GM21390 (cell line): ENCODE results near the gene BCAS1.
"Not testable (repeated sequence)": the region's sequence is repeated elsewhere in the genome, so short reads cannot be mapped to it uniquely, and the experiment has no call there.

Experiments
- ATAC-seq: cut with Tn5 transposase; IDR thresholded peaks from one replicate; pipeline ENCODE4 v1.9.1; 2021; ENCODE audit not compliant: unreplicated experiment

Gene BCAS1

DNA sequence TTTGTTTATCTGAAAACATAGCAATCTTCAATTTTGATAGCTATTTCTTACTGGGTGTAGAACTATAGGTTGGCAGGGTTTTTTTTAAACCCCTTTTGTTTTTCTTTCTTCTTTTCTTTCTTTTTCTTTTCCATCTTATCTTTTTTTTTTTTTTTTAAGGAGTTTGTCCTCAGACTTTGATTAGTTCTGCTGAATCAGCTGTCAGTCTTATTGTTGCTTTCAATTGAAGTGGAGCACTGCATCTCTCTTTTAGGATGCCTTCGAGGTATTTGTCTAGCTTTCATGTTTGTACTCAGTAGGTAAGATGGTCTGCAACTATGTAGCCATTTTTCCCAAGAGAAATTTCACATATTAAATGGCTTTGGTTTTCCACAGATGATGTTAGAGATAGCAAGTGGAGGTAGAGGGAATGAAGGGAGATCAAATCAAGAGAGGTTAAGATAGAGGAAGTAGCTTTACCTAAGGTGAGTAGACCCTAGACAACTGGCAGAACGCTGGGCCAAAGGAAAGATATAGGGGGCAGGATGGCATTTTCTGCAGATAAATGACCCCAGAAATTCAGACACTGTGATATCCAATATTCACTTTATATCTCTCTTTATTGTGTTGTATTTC lies 137.1 kb downstream of the BCAS1 start:
- no peak for ATAC-seq

DNA sequence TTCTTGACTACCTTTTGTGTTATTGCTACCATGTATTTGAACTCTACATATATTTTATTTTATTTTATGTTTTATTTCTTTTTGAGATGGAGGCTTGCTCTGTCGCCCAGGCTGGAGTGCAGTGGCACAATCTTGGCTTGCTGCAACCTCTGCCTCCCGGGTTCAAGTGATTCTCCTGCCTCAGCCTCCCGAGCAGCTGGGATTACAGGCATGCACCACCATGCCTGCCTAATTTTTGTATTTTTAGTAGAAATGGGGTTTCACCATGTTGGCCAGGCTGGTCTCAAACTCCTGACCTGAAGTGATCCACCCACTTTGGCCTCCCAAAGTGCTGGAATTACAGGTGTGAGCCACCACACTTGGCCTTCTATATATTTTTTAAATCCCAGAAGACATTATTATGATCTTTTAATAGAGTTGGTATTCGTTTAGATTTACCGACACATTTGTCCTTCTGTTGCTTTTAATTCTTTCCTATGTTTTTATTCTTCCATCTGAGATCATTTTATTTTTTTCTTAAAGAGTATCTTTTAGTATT lies 137.7 kb downstream of the BCAS1 start:
- not testable (repeated sequence) for ATAC-seq

DNA sequence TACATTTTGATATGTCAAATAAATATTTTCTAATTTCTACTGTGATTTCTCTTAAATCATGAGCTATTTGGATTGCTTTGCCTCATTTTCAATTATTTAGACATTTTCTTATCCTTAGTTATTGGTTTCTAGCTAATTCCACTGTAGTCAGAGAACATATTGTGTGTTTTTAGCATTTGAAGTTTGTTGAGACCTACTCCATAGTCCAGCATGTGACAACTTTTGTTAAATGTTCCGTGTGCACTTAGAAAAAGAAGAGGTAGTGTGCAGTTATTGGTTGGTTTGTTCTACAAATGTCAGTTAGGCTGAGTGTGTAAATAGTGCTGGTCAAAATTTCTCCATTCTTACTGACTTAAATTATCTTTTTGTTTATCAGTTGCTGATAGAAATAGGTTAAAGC lies 138.8 kb downstream of the BCAS1 start:
- ATAC-seq, result no peak

DNA sequence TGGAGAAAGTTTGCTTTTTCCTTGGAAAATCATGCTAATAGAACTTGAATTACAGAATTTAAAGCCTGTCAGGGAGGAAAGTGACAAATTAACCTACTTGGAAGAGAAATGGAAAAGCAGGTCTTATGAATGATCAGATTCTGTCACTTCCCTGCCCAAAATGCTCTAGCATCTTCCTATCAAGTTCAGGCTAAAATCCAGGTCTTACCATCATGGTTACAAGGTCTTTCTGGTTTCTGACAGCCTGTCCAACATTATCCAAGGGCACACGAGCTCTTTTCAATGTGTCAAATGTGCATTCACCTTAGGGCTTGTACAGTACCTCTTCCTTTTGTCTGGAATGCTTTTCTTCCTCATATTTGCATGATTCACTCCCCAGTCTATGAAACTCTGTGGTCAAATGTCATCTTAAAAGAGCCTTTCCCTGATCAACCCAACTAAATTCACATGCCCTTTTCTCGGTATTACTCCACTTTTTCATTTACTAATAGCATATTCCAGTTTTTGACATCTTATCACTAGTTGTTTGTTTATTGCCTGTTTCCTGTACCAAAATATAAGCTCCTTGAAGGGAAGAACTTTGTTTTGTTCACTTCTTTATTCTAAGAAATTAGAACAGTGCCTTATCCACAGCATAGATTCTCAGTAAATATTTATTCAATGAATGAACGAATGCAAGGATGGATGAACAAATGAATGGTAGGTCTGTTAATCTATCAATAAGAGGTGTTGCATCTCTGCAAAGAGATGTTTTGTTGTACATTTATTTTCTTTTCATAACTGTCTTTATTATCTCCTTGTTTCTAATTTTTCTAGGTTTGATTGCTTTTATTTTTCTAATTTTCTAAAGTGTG lies 139.5 kb downstream of the BCAS1 start:
- no peak for ATAC-seq

- ATAC-seq, result peak; percentile 66
Observed at GRCh38 chr20:53929974-53930650, 140.3 kb downstream of the BCAS1 start.

- no peak for ATAC-seq
Observed at GRCh38 chr20:53929399-53929798, 141.0 kb downstream of the BCAS1 start.

GRCh38 chr20:53927990-53928389 lies 142.4 kb downstream of the BCAS1 start:
- no peak for ATAC-seq

DNA sequence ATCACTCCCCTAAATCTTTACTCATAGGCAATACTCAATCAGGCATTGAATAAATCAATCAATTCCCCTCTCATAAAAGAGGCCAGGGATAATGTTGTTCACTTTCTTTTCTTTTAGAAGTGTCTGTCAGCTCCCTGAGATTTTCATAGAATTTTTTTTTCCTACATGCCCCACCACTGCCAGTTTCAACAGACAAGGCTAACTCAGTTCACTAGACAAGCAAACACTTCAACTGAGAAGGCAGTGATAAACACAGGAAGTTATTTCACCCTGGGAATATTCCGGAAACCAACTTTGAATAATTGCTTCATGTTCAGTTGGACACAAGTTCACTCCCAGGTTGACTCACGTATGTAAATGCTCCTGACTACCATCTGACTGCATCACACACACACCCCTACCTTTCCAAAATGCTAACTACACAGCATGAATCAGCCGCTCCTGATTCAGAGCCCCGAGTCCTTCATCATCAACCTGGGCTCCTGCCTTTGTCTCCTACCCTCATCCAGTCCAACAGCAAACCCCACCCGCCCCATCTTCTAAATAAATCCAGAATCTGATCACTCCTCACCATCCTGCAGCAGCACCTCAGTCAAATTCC lies 143.9 kb downstream of the BCAS1 start:
- peak; percentile 57 for ATAC-seq

DNA sequence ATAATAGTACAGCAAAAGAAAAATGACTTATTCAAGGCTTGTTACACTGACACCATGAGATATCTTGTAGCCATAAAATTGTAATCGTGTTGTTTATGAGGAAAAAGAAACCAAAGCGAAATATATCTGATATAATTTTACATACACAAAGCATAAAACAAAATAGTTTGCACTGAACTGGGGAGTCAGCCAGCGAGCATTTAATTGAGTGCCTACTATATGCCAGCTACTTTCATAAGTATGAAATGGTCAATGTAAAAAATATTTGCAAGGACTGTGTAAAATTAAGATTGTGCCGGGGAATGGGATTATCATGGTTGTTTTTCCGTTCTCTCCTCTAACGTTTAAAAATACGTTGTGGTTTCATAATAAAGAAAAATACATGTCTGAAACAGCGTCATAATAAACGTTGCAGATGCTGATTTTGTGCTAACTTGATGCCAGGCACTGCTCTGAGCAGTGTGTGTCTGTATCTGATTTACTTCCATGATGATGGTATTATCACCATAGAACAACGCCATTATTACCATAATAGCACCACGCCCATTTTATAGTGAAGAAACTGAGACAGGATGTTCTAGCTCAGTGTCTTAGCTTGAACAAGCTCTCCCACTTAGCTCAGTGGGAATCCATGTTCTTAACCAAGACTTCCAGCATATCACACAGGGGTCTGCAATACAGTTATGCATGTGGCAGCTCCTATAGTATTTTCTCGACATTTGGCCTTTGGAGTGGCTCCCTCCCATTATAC lies 144.6 kb downstream of the BCAS1 start:
- no peak for ATAC-seq

- ATAC-seq, result no peak
Observed at GRCh38 chr20:53923566-53924369, 146.6 kb downstream of the BCAS1 start.

DNA sequence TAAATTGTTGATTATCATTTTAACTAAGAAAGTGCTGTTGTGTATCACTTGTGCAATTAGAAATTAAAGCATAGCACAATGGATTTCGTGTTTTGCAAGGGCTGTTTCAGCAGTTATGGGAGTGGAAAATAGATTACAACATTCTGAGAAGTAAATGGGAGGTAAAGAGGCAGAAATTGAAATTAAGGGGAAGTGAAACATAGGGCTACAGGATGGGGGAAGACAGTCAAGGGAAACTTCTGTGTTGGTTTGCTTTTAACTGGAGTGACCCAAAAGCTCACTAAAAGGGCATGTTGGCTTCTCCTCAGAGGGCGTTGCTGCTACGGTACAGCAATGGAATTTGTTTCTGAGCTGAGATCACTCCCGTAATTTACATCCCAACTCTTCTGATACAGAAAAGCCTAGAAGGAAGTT lies 147.5 kb downstream of the BCAS1 start:
- peak; percentile 40 for ATAC-seq

- no peak for ATAC-seq
Observed at GRCh38 chr20:53921443-53921973, 148.9 kb downstream of the BCAS1 start.

- ATAC-seq, result no peak
Observed at GRCh38 chr20:53920647-53921245, 149.6 kb downstream of the BCAS1 start.

DNA sequence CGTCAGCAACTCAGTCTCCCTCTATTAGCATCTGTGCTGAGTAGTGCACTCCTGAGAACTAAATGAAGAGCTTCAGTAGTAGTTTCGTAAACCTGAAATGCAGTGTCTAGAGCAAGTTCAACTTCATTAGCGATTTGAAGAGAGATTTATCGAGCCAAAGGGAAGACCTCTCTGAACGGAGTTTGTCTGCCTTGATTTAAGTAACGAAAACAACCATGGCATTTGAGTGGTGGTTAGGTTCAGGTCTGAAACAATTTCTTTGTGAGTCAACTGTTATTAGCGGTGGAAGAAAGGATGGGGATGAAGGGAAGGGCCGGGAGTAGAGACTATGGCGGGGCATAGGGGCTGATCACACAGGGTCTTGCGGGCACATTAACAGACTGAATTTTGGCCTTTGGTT lies 150.5 kb downstream of the BCAS1 start:
- ATAC-seq, result no peak

GRCh38 chr20:53918949-53919361 lies 151.4 kb downstream of the BCAS1 start:
- ATAC-seq, result no peak

DNA sequence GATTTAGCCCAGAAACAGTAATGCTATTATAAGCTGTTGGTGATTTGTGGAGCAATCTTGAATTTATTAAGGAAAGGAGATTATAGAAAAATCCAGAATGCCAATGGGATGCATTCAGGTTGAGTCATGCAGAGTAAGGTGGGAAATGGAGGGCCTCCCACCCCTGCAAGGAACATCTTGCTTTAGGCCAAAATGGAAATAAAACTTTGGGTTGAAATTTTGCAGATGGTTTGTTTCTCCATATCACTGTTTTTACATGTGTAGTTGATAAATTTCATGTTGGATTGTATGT lies 152.4 kb downstream of the BCAS1 start:
- no peak for ATAC-seq

DNA sequence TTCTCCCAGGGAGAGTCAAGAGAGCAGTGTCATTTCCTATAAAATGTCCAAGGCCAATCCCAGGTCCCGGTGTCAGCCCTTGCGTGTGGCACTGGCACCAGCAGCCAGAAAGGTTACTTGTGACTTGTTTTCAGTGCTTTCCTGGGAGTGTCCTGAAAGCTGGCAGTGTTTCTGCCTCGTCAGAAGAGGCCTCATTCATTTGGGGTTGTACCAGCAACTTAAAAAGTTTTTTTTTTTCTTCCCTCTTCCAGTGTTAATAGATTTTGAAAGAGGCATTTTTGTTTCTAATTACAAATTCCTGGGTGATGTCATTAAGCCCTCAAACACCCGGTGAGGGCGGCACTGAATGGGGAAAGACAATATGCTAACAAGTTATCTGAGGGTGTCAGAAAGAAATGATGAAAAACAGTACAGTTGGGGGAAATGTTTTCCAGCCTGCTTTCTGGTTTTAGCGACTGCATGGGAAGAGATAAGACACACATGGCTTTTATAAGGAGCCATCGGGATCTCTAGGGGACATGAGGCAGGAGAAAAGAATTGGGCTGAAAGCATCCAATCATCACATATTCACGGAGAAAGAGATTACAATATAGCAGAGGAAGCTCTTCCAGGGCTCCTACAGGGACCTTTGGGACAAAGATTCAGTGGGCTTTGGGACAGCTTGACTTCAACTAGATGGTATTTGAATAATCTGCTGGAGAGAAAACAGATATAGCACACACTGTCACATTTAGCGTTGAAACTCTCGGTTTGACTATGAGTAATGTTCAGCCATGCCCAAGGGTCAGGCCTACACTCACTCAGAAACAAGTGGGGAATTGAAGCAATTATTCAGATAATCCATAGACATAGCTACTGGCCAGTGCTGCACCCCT lies 153.0 kb downstream of the BCAS1 start:
- ATAC-seq, result peak; percentile 79

DNA sequence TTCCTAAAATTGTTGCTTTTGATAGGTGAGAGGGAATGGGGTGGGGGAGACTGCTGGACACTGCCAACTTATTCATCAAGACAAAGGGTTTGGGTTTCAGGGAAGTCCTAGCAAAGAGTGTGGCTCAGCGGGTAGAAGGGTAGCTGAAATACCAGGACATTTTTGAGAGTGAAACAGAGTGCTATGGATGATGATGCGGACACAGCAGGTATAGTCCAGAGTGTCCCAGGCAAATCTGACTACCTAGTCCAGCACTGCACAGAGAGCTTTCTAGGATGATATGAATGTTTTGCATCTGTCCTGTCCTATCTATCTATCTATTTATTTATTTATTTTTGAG lies 154.3 kb downstream of the BCAS1 start:
- no peak for ATAC-seq
